HUES64 (cell line): ENCODE data around the gene CENPP.

Experiments used
- H3K27ac ChIP-seq: 2 replicates; pipeline ENCODE4 v1.7.0; 2013; ENCODE audit warnings: low read depth, low read length, inconsistent platforms
- H3K27me3 ChIP-seq: 2 replicates; pipeline ENCODE4 v1.6.1; 2013; ENCODE audit warnings: mild to moderate bottlenecking, low read length; ENCODE audit not compliant: insufficient read depth
- H3K36me3 ChIP-seq: 2 replicates; pipeline ENCODE4 v1.6.1; 2013; ENCODE audit warnings: mild to moderate bottlenecking, low read length; ENCODE audit not compliant: insufficient read depth
- H3K4me1 ChIP-seq: 2 replicates; pipeline ENCODE4 v1.6.1; 2013; ENCODE audit warnings: mild to moderate bottlenecking, low read length, moderate library complexity; ENCODE audit not compliant: insufficient read depth
- H3K4me3 ChIP-seq: 2 replicates; pipeline ENCODE4 v1.5.1; 2013; ENCODE audit warnings: mild to moderate bottlenecking, low read length, moderate library complexity
- H3K9ac ChIP-seq: 2 replicates; pipeline ENCODE4 v1.6.1; 2013; ENCODE audit warnings: mild to moderate bottlenecking, low read depth, low read length
- H3K9me3 ChIP-seq: 2 replicates; pipeline ENCODE4 v1.6.1; 2013; ENCODE audit warnings: low read depth, low read length; ENCODE audit not compliant: insufficient read depth
- WGBS: fragments of 150-250, 120-280 bp; methylation state at CpG from one replicate; pipeline ENCODE4 v1.1.7; 2013; ENCODE audit warnings: missing lambda C conversion rate; 5-methylcytosine and 5-hydroxymethylcytosine counted together

The CENPP gene

DNA sequence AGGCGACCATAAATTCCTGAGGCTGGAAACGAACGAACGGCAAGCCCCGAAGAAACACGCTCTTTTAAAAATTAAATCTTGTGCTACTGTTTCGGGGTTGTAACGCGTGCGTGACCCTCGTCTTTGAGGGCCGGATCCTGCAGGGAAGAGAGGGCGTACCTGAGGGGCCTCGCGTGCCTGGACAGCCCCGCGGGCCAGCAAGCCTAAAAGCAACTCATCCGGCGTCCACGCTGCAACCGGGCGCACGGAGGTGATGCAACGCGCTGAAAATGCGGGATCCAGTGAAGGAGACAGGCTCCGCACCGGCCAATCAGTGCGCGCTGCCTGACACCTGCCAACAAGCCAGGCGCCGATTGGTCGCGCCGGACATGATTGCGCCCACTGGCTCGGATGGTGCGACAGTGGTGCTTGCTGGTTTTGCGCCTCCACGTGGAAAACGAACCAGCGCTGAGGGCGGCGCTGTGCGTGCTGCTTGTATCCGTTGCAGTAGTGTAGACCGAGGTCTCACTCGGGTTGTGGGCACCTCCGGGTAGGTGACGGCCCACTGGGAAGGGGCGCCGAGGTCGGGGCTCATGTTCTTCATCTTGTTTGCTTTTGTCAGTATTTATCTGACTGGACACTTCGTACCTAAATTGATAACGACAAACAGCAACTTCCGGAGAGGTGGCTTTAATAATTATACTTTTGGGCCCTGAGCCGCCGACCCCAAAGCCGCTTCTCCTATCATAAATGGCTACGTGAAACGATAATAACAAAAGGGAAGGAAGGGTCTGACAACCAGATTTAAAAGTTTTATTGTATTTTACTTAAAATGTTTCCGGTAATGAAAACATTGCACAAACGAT is 32.1 kb upstream of the CENPP start, which contains the start of gene IARS1:
IARS1 (minus strand) TSS at position 246 of the 845 bp plus-strand sequence. CDS start 4,278 bp downstream, outside the sequence.
- under 1% methylated on average over 63 of the region's 63 CpGs for WGBS
- H3K4me3 ChIP-seq = peak within 1 kb of the TSS; percentile 99
- H3K9ac ChIP-seq = peak within 1 kb of the TSS; percentile 99
- H3K4me1 ChIP-seq = peaks cover 7% of the 10 kb centered on the region; the same call in 1 of the 2 replicates
- no peaks in the 10 kb centered on the region for H3K9me3 ChIP-seq
- H3K27ac ChIP-seq = peak within 1 kb of the TSS; percentile 94
- H3K27me3 ChIP-seq = no peaks in the 10 kb centered on the region
- peaks cover 52% of the 10 kb centered on the region for H3K36me3 ChIP-seq

DNA sequence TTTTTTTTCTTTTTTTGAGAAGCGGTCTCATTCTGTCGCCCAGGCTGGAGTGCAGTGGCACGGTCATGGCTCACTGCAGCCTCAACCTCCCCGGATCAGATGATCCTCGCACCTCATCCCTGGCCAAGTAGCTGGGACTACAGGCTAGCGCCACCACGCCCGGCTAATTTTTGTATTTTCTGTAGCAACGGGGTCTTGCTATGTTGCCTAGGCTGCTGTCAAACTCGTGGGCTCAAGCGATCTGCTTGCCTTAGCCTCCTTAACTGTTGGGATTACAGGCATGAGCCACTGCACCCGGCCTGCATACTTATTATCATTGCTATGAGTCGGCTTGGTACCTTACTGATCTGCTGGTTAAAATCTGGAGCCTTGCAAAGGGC is 31.5 kb upstream of the CENPP start:
- Histone ChIP-seq H3K36me3 (peaks cover 52% of the 10 kb centered on the region), H3K27me3 (no peaks in the 10 kb centered on the region), H3K4me3 (peak overlapping the region; percentile 99), H3K9ac (peak overlapping the region; percentile 99), H3K9me3 (no peaks in the 10 kb centered on the region), H3K4me1 (peaks cover 7% of the 10 kb centered on the region; the same call in 1 of the 2 replicates), H3K27ac (peak overlapping the region; percentile 89; the same call in 1 of the 2 replicates)
- WGBS = 31% methylated on average over 13 of the region's 13 CpGs

DNA sequence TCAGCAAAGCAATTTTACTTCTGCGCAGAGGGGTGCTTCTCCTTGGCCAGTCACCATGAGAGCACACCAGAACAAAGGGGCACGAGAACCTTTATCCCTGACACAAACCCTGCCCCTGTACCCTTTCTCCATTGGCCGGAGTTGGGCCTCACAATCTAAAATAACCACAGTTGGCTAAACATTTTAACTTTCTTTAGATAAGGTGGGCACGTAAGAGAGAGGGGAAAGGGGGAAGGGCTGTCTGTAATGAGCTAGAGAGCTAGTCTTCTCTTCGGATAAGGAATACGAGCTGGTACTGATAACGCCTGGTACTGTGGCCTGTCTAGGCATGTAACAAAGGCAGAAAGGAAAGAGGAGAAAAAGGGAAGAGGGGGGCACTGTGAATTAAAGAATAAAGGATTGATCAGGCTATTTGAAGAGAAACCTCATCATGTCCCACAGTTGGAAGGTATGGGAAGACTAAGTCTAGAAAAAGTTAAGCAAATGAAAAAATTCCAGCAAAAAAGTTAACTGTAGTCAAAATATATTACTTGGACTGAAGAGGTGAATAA is 30.4 kb upstream of the CENPP start:
- Histone ChIP-seq H3K27ac (no peak overlapping the region), H3K36me3 (peaks cover 52% of the 10 kb centered on the region), H3K4me1 (peaks cover 7% of the 10 kb centered on the region; the same call in 1 of the 2 replicates), H3K27me3 (no peaks in the 10 kb centered on the region), H3K9me3 (no peaks in the 10 kb centered on the region), H3K9ac (no peak overlapping the region), H3K4me3 (no peak overlapping the region)
- 84% methylated on average over 7 of the region's 7 CpGs for WGBS

DNA sequence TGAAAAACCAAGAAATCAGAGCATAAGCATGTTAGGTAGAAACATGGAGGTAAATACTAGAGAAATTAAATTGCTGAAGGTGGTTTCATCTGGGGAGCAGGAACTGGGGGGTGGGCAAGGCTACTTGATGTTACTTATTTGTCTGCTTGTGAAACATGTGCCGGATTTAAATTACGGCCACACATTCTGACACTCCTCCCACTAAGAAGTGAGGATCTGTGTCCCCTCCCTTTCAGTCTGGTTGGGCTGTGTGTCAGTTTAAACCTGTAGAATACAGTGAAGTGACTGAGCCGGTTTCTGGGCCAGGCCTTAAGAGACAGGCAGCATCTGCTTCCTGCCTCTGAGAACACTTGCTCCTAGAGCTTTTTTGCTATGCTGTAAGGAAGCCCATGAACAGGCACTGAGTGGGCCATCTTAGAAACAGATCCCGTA is 29.9 kb upstream of the CENPP start:
- H3K4me1 ChIP-seq = peaks cover 7% of the 10 kb centered on the region; the same call in 1 of the 2 replicates
- no peaks in the 10 kb centered on the region for H3K27me3 ChIP-seq
- no peak overlapping the region; the same call in 1 of the 2 replicates for H3K27ac ChIP-seq
- no peak overlapping the region for H3K9ac ChIP-seq
- H3K4me3 ChIP-seq = no peak overlapping the region
- 81% methylated on average over 2 of the region's 4 CpGs for WGBS
- peaks cover 52% of the 10 kb centered on the region for H3K36me3 ChIP-seq
- no peaks in the 10 kb centered on the region for H3K9me3 ChIP-seq

DNA sequence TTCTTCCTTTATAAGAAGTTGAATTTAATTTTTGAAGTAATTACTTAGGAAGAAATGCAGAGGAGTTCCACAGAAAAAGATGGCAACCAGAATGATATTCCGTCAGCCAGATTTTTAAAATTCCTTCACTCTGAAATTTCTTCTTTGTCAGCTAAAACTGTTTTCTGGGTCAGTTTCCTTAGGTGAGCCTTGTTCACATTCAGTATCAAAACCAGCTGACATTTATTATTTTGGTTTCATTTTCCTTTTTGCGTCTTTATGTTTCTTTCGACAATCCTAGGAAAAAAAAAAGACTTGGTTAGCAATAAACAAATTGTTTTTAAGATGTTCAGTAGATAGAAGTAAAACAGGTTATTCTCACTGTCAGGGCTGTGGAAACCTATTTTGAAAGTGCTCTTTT is 28.1 kb upstream of the CENPP start:
- no peak overlapping the region for H3K4me3 ChIP-seq
- H3K9me3 ChIP-seq = no peaks in the 10 kb centered on the region
- peaks cover 7% of the 10 kb centered on the region; the same call in 1 of the 2 replicates for H3K4me1 ChIP-seq
- 98% methylated on average over 3 of the region's 3 CpGs for WGBS
- no peaks in the 10 kb centered on the region for H3K27me3 ChIP-seq
- peaks cover 60% of the 10 kb centered on the region for H3K36me3 ChIP-seq
- H3K27ac ChIP-seq = no peak overlapping the region
- no peak overlapping the region for H3K9ac ChIP-seq

DNA sequence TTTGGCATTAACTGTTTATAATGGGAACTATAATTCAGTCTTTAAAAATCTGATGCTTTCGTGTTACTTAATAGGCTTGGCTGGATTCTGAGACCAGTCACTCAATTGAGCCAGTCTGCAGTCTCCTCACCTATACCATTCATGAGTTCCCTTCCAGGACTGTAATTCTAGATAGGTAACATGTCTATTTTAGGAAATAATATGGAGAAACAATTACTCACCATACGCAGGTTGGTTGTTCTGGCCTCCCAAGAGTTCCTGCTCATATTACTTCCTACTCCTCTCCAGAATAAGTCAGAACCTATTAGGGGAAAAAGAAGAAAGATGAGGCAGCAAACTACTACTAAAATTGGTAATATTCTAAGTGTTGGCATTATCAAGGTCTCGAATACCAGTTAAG is 27.7 kb upstream of the CENPP start:
- H3K4me3 ChIP-seq = no peak overlapping the region
- no peak overlapping the region for H3K9ac ChIP-seq
- H3K27me3 ChIP-seq = no peaks in the 10 kb centered on the region
- peaks cover 7% of the 10 kb centered on the region; the same call in 1 of the 2 replicates for H3K4me1 ChIP-seq
- WGBS = 100% methylated on average over 1 of the region's 3 CpGs
- no peaks in the 10 kb centered on the region for H3K9me3 ChIP-seq
- H3K36me3 ChIP-seq = peaks cover 64% of the 10 kb centered on the region
- no peak overlapping the region for H3K27ac ChIP-seq

DNA sequence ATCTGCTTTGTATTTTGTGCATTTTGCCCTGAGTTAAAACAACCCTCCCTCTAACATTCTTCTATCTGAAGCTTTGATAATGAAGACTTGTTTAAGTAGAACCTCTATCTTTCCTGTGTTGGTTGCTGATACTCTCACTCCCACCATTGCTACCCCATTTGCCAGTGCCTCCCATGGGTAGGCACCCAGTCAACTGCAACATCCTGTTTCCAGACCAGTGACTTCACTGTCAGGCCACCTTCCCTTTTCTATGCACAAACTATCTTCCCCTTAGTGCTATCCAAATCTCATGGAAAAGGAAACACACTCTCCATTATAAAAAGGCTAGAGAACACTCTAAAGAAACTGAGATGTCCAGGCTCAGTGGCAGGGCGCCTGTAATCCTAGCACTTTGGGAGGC is 26.6 kb upstream of the CENPP start:
- 88% methylated on average over 1 of the region's 1 CpG for WGBS
- no peaks in the 10 kb centered on the region for H3K9me3 ChIP-seq
- no peak overlapping the region for H3K27ac ChIP-seq
- H3K9ac ChIP-seq = no peak overlapping the region
- H3K27me3 ChIP-seq = no peaks in the 10 kb centered on the region
- H3K36me3 ChIP-seq = peaks cover 75% of the 10 kb centered on the region
- H3K4me1 ChIP-seq = peaks cover 7% of the 10 kb centered on the region; the same call in 1 of the 2 replicates
- no peak overlapping the region for H3K4me3 ChIP-seq

DNA sequence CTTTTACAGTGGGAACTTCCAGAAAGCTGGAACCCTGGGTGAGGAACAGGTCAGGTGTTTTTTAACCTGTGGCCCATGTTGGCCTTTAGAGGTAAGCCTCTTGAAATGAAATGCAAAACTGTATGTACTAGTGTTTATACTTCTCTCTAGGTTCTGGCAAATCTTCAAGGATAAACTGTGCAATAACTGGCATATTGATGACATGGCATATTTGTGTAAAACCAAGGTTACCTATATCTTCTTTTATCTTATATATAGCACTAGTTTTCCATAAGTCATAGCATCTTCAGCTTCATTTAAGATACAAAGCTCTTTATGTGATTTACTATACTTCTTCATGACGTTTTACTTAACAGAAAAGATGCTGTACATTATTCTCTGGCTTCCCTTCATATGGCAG is 24.8 kb upstream of the CENPP start:
- Histone ChIP-seq H3K36me3 (peaks cover 92% of the 10 kb centered on the region), H3K4me1 (no peaks in the 10 kb centered on the region), H3K27ac (no peak overlapping the region), H3K9ac (no peak overlapping the region), H3K4me3 (no peak overlapping the region), H3K9me3 (no peaks in the 10 kb centered on the region), H3K27me3 (no peaks in the 10 kb centered on the region)
- 100% methylated on average over 1 of the region's 1 CpG for whole genome bisulfite sequencing

DNA sequence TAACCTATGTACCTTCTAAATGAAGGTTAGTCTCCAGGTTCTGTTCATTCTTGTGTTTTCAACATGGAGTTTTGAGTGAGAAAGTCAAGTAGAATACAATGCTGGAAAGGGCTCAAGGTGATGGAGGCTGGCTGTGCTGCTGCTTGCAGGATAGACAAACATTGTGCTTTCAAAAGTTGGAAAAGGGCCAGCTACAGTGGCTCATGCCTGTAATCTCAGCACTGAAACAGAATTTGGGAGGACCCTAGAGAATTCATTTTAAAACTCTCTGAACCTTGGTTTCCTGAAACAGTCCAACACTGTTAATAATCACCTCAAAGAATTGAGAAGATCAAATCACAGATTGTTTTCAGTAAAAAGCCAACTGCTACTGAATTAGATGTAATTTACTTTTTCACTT is 16.9 kb upstream of the CENPP start:
- Histone ChIP-seq H3K9me3 (no peaks in the 10 kb centered on the region), H3K4me1 (no peaks in the 10 kb centered on the region), H3K27ac (no peak overlapping the region), H3K36me3 (peaks cover 93% of the 10 kb centered on the region), H3K9ac (no peak overlapping the region), H3K4me3 (no peak overlapping the region), H3K27me3 (no peaks in the 10 kb centered on the region)

DNA sequence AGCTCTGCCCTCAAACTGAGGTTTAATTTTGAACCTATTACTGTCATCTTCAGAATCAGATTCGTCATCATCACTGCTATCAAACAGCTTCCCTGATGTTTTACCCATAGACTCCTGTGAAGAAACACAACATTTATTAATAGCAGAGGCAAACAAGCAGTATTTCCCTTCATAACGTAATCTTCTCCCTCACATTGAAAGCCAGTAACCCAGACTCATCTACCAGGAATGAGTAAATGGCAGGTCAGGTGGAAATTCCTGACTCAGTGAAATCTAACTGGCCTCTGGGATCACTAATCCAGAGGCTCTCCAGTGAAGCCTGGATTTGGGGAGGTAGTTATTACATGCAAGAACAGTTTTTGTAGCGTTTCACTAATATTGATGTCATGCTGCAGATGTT is 15.2 kb upstream of the CENPP start:
- no peak overlapping the region for H3K9ac ChIP-seq
- WGBS = 95% methylated on average over 3 of the region's 3 CpGs
- H3K9me3 ChIP-seq = no peaks in the 10 kb centered on the region
- H3K36me3 ChIP-seq = peaks cover 93% of the 10 kb centered on the region
- no peaks in the 10 kb centered on the region for H3K4me1 ChIP-seq
- H3K27me3 ChIP-seq = no peaks in the 10 kb centered on the region
- no peak overlapping the region for H3K27ac ChIP-seq
- H3K4me3 ChIP-seq = no peak overlapping the region

DNA sequence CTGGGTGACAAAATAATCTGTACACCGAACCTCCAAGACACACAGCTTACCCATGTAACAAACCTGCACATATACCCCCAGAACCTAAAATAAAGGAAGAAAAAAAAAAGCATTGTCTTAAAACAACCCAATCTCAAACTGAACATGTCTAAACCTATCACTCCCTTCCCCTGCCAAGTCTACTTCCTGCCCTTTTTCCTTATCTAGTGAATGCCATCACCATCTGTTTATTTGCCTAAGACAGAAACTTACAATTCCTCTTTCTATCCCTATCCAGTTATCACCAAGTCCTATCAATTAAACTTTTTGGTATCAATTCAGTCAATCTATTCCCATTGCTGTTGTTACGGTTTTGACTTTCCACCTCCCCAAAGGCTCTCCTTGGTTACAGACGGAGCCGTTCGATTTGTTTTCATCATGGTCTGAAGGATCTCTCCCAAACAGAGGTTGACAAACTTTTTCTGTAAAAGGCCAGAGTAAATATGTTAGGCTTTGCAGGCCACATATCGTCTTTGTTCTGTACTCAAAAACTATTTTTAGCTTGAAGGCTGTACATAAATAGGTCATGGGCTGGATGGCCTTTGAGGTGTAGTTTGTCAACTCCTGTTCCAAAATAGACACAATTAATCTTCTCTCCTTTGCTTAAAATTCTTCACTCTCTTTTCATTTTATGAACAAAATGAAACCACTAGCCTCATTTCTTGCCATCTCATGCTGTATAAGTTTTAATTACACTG is 12.7 kb upstream of the CENPP start:
- Histone ChIP-seq H3K9ac (no peak overlapping the region), H3K27me3 (no peaks in the 10 kb centered on the region)
- 98% methylated on average over 6 of the region's 6 CpGs for WGBS

More for the DNA sequence above, 12.7 kb upstream of the CENPP start:
- no peaks in the 10 kb centered on the region for H3K9me3 ChIP-seq
- H3K4me3 ChIP-seq = no peak overlapping the region
- no peak overlapping the region for H3K27ac ChIP-seq
- no peaks in the 10 kb centered on the region for H3K4me1 ChIP-seq
- peaks cover 92% of the 10 kb centered on the region for H3K36me3 ChIP-seq
